Measurements from ENCODE around the gene ARRDC5. TPM values are rescaled to one million over a fixed set of nuclear protein-coding genes. Genes with fewer than 3 reads are reported as not detected.
"Not testable (repeated sequence)": the region's sequence is repeated elsewhere in the genome, so short reads cannot be mapped to it uniquely, and the experiment has no call there.

ARRDC5 gene
- total RNA-seq, 1 experiment from 2014 or later, result not detected

GRCh38 chr19:4939466-4939865, 36.8 kb upstream of the ARRDC5 start:
- H3K56ac ChIP-seq (ENCODE audit: insufficient read length, low read depth, low read length), result no peak overlapping the region
- H3K4me2 ChIP-seq (ENCODE audit: insufficient read depth, insufficient read length, low read length), result no peak overlapping the region
- no peak overlapping the region for H4K91ac ChIP-seq (ENCODE audit: insufficient read length, low read depth, low read length)
- no peak overlapping the region for H3K23ac ChIP-seq (ENCODE audit: insufficient read length, low read depth, low read length)
- no peaks in the 10 kb centered on the region for H3K4me1 ChIP-seq (ENCODE audit: insufficient read depth, low read length)
- DNase-seq, result no peak
- H2AFZ ChIP-seq (ENCODE audit: low read length), result no peak overlapping the region
- no CpG with 5 or more reads among the region's 7 CpGs for WGBS (ENCODE audit: extremely low coverage, insufficient read length, low lambda C conversion rate)
- no peak overlapping the region for H3K4me3 Mint-ChIP-seq
- no peak overlapping the region for H2BK120ac ChIP-seq (ENCODE audit: low read depth, low read length, poor library complexity, severe bottlenecking)
- H3K27ac Mint-ChIP-seq, result peak overlapping the region in 2 of 3 experiments; percentile 57 to 82; a peak in 4 of 7 replicates
- no peaks in the 10 kb centered on the region; the same call in 1 of the 2 replicates for H3K27me3 Mint-ChIP-seq (ENCODE audit: low read depth)
- no peak overlapping the region for H3K27ac ChIP-seq (ENCODE audit: insufficient read length, low read depth, low read length)
- no peaks in the 10 kb centered on the region for H3K23me2 ChIP-seq (ENCODE audit: insufficient read length, low read depth, low read length, poor library complexity, severe bottlenecking)
- H3K36me3 Mint-ChIP-seq (ENCODE audit: insufficient read depth in 1 of 3, low read depth in 3 of 3), result peaks cover 21 to 82% (median 61%) of the 10 kb centered on the region in 3 experiments
- no peak overlapping the region for H2BK15ac ChIP-seq (ENCODE audit: low read depth, low read length)
- H4K5ac ChIP-seq (ENCODE audit: insufficient read length, low read depth, low read length), result no peak overlapping the region
- no peak overlapping the region for H3K18ac ChIP-seq (ENCODE audit: insufficient read length, low read depth, low read length)
- no peaks in the 10 kb centered on the region for H3K9me3 ChIP-seq (ENCODE audit: control insufficient read depth, low read depth, low read length)
- H3K9ac ChIP-seq (ENCODE audit: extremely low read depth, insufficient read length, low read length), result no peak overlapping the region
- H2BK12ac ChIP-seq (ENCODE audit: insufficient read length, low read depth, low read length), result no peak overlapping the region
- no peaks in the 10 kb centered on the region for H3K27me3 ChIP-seq (ENCODE audit: insufficient read depth, low read length)
- no peak overlapping the region for H2BK20ac ChIP-seq (ENCODE audit: low read depth, low read length, poor library complexity, severe bottlenecking)
- no peak overlapping the region for H4K8ac ChIP-seq (replicated peaks; ENCODE audit: insufficient read length, low read depth, low read length)
- H3K4ac ChIP-seq (ENCODE audit: low read depth, low read length), result no peak overlapping the region
- TF ChIP-seq CTCF (conservative IDR thresholded peaks at IDR 0.05), result no peak
- no peak overlapping the region for H2AK5ac ChIP-seq (ENCODE audit: insufficient read length, low read length)
- H3T11ph ChIP-seq (ENCODE audit: low read length), result no peak overlapping the region
- no peak overlapping the region for H2BK5ac ChIP-seq (ENCODE audit: insufficient read length, low read length)
- H3K14ac ChIP-seq (ENCODE audit: insufficient read depth, low read length), result no peak overlapping the region
- H3K79me1 ChIP-seq (ENCODE audit: insufficient read depth, low read depth, low read length, poor library complexity, severe bottlenecking), result no peaks in the 10 kb centered on the region
- no peaks in the 10 kb centered on the region for H3K9me3 Mint-ChIP-seq
- no peaks in the 10 kb centered on the region for H4K20me1 ChIP-seq (ENCODE audit: control insufficient read depth, insufficient read depth, insufficient read length)
- no peaks in the 10 kb centered on the region for H3K4me1 Mint-ChIP-seq
- H3K79me2 ChIP-seq (ENCODE audit: insufficient read depth, low read length), result no peaks in the 10 kb centered on the region

- not testable (repeated sequence) for H3K18ac ChIP-seq (ENCODE audit: insufficient read length, low read depth, low read length); H3K4me1 ChIP-seq (ENCODE audit: insufficient read depth, low read length); H3K27me3 ChIP-seq (ENCODE audit: insufficient read depth, low read length); H4K20me1 ChIP-seq (ENCODE audit: control insufficient read depth, insufficient read depth, insufficient read length); H3T11ph ChIP-seq (ENCODE audit: low read length); H3K9me3 Mint-ChIP-seq; H3K23ac ChIP-seq (ENCODE audit: insufficient read length, low read depth, low read length); H3K79me1 ChIP-seq (ENCODE audit: insufficient read depth, low read depth, low read length, poor library complexity, severe bottlenecking); H3K4me3 Mint-ChIP-seq; H3K23me2 ChIP-seq (ENCODE audit: insufficient read length, low read depth, low read length, poor library complexity, severe bottlenecking); H4K91ac ChIP-seq (ENCODE audit: insufficient read length, low read depth, low read length); H2BK120ac ChIP-seq (ENCODE audit: low read depth, low read length, poor library complexity, severe bottlenecking); H3K56ac ChIP-seq (ENCODE audit: insufficient read length, low read depth, low read length); H3K79me2 ChIP-seq (ENCODE audit: insufficient read depth, low read length); H3K4me2 ChIP-seq (ENCODE audit: insufficient read depth, insufficient read length, low read length); H2BK12ac ChIP-seq (ENCODE audit: insufficient read length, low read depth, low read length); H4K5ac ChIP-seq (ENCODE audit: insufficient read length, low read depth, low read length); H3K27me3 Mint-ChIP-seq (ENCODE audit: low read depth); H2BK5ac ChIP-seq (ENCODE audit: insufficient read length, low read length); H2AFZ ChIP-seq (ENCODE audit: low read length); H2BK20ac ChIP-seq (ENCODE audit: low read depth, low read length, poor library complexity, severe bottlenecking); H2AK5ac ChIP-seq (ENCODE audit: insufficient read length, low read length); H3K4ac ChIP-seq (ENCODE audit: low read depth, low read length); H3K9me3 ChIP-seq (ENCODE audit: control insufficient read depth, low read depth, low read length); H3K4me1 Mint-ChIP-seq; H3K27ac ChIP-seq (ENCODE audit: insufficient read length, low read depth, low read length); H3K14ac ChIP-seq (ENCODE audit: insufficient read depth, low read length); DNase-seq; H2BK15ac ChIP-seq (ENCODE audit: low read depth, low read length); H4K8ac ChIP-seq (replicated peaks; ENCODE audit: insufficient read length, low read depth, low read length); H3K9ac ChIP-seq (ENCODE audit: extremely low read depth, insufficient read length, low read length)
- H3K27ac Mint-ChIP-seq, result peak overlapping the region in 1 of 3 experiments; percentile 52; a peak in 1 of 7 replicates
- WGBS (ENCODE audit: extremely low coverage, insufficient read length, low lambda C conversion rate), result no CpG with 5 or more reads among the region's 4 CpGs
- H3K36me3 Mint-ChIP-seq (ENCODE audit: insufficient read depth in 1 of 3, low read depth in 3 of 3), result peaks cover 23 to 82% (median 60%) of the 10 kb centered on the region in 3 experiments
Observed at GRCh38 chr19:4938461-4938860, 35.8 kb upstream of the ARRDC5 start.

All from H9 (cell line).